22Rv1 (cell line): ENCODE data around the gene TMEM212.
"Not testable (repeated sequence)": the region's sequence is repeated elsewhere in the genome, so short reads cannot be mapped to it uniquely, and the experiment has no call there.

Source experiments
- H3K27ac ChIP-seq: fragments of 450-650 bp; 2 replicates; pipeline ENCODE4 v1.5.1; 2017
- ZFX ChIP-seq: fragments of 450-650 bp; IDR thresholded peaks from 2 replicates; pipeline ENCODE4 v1.6.1; 2017; ENCODE audit warnings: antibody characterized with exemption, borderline replicate concordance
- TF ChIP-seq, protein P1 (sequence below): fragments of 450-650 bp; IDR thresholded peaks from 2 replicates; pipeline ENCODE4 v1.5.1; 2017; ENCODE audit warnings: mild to moderate bottlenecking

Gene TMEM212

DNA sequence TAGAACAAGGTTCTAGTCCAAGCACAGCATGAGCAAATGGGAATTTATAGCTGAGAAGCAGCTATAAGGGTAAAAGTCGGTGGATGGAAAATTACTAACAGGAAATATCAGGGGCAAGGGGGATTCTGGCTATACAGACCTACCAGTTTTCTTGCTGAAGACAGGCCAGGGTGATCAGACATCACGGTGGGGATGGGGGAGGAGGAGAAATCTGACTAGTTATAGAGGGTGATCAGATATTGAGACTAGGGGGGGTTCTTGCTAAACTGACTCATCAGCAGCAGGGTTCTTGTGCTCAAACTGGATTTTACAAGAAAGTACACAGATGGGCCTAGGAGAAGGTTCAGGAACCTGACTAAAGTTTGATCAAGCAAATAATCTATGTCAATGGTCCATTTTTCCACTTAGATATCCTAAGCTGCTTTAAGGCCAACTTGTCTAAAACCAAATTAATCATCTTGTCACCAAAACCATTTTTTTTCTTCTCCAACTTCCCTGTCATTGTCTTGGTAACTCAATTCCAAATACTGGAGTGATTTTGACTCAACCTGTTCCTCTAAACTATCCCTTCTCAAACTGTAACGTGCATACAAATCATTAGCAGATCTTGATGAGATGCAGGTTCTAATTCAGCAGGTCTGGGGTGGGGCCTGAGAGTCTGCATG is 4.6 kb downstream of the TMEM212 start:
- H3K27ac ChIP-seq, result no peak overlapping the region
- TF ChIP-seq, protein P1, sequence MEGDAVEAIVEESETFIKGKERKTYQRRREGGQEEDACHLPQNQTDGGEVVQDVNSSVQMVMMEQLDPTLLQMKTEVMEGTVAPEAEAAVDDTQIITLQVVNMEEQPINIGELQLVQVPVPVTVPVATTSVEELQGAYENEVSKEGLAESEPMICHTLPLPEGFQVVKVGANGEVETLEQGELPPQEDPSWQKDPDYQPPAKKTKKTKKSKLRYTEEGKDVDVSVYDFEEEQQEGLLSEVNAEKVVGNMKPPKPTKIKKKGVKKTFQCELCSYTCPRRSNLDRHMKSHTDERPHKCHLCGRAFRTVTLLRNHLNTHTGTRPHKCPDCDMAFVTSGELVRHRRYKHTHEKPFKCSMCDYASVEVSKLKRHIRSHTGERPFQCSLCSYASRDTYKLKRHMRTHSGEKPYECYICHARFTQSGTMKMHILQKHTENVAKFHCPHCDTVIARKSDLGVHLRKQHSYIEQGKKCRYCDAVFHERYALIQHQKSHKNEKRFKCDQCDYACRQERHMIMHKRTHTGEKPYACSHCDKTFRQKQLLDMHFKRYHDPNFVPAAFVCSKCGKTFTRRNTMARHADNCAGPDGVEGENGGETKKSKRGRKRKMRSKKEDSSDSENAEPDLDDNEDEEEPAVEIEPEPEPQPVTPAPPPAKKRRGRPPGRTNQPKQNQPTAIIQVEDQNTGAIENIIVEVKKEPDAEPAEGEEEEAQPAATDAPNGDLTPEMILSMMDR, result no peak
- no peak for TF ChIP-seq ZFX

DNA sequence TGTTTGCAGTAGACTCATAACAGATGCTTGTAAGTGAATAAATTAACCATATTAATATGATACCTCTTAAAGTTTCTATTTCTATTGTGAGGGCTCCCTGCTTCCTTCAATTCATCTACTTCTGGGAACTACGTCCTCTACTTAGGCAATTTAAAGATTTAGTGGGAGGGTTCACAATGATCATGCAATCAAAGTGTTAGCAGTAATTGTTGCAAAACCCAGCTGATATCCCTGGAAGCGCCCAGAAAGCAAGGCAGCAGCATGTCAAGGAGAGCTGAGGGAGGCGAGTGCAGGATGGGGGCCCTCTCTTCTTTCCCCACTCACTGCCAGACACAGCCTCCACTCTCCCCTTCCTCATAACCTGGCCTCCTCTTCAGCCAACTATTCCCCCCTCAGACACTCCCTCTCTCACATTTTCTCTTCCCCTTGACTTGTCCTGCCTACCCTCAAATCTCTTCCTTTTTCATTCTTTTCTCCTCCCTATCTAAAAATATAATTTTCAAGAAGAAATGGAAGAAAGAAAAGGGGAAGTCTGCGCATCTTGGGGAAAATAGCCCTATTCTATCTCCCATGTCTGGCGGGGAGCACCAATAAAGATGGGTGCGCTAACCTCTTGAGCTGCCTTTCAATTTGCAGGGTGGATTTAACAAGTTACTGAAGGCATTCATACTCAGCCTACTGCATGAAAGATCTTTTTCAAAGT is 6.6 kb downstream of the TMEM212 start:
- H3K27ac ChIP-seq, result no peak overlapping the region
- TF ChIP-seq, protein P1, result no peak
- TF ChIP-seq ZFX, result no peak

DNA sequence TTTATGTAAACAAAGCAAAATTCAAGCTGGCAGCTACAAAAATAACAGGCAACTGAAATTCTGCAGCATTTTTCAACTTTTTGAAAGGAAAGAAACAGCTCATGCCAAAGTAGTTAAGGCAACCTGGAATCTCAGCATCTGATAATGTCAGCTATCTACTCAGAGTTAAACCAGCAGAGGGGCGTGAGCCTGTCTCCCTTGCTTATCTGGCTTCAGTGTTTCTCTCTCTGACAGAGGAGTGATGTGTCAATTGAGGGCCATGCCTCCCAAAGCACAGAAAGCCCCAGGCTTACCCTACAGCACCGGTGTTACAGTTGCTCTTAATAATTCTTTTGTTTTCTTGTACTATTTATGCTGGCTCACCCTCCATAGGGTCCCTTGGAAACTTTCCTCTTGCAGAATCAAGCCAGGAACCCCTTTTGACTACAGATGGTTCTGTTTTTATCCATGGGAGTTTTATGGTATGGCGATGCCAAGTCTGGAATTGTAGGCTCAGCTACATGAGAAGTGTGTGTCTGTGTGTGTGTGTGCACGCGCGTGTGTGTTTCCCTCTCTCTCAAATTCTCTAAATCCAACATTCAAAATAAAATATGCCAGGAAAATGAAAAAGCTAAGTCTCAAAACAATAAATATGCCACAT is 7.3 kb downstream of the TMEM212 start:
- no peak overlapping the region for H3K27ac ChIP-seq
- TF ChIP-seq, protein P1, result no peak
- no peak for TF ChIP-seq ZFX

DNA sequence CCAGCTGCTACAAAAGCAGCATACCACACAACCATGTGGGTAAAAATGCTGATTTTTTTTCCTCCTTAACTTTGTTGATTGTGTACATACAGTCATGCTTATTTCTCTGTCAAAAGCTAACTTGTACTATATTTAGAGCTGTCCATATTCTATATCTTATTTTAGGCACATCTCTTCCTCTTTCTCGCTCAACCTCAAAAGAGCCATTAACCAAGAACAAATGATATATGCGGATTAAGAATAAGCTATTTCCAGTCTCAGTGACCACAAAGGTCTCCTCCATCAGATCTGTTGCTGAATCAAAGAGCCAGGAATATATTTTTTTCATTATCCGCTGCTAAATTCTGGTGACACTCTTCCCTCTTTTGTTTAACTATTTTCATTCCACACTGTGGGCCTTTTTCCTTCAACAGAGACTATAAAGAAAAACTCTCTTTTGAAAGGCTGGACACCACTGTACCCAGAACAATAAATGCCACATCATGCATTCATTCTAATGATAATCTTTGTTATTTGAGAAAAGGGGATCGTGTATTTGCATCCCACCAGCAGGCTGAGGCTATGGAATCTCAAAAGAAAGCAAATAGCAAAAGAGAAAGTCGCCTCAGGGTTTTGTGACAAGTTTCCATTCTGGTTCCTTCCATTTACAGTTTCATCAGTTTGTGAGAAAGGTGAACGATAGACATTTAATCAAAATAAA is 8.0 kb downstream of the TMEM212 start:
- no peak overlapping the region for H3K27ac ChIP-seq
- TF ChIP-seq, protein P1, result no peak
- TF ChIP-seq ZFX, result no peak

DNA sequence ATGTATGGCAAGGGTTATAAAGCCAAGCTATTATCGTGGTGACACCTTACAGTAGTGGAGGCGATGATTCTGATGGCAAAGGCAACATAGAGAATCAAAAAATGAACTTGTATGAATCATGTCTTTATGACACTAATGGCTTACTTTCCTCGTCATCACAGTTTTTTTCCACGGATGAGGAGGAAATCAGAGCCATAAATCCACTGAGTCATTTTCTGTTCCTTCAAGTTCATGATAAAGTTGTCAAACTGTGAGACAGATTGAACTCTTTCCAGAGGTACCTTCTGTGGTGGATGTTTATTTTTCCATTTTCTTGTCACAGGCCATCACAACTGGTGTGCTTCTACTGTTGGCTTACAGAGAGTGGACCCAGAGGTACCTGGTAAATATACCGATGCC is 8.5 kb downstream of the TMEM212 start:
- H3K27ac ChIP-seq, result no peak overlapping the region
- TF ChIP-seq, protein P1, result no peak
- TF ChIP-seq ZFX, result no peak

DNA sequence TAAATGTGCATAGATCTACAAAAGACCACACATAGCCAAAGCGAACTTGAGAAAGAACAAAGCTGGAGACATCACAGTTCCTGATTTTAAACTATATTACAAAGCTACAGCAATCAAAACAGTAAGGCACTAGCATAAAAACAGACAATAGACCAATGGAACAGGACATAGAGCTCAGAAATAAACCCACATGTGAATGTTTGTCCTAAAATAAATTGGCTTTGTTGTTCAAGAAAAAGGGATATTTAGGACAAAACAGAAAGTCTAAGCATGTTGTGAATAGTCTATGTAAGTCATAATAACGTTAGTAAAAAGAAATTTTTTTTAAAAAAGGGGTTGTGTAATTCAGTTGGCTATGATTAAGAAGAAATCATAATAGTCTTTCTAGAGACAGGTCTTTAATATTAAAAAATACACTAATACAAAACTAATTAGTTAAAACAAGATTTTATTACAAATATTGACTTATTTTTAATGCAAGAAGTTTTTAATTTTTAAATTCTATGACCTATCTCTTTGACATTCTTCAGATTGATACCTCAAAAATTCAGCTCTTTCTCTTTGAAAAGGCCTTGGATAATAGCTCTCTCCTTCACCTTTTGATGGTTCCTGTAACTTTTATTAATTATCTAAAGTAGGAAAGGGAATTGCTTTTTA is 11.6 kb downstream of the TMEM212 start:
- H3K27ac ChIP-seq, result no peak overlapping the region
- TF ChIP-seq, protein P1, result no peak

DNA sequence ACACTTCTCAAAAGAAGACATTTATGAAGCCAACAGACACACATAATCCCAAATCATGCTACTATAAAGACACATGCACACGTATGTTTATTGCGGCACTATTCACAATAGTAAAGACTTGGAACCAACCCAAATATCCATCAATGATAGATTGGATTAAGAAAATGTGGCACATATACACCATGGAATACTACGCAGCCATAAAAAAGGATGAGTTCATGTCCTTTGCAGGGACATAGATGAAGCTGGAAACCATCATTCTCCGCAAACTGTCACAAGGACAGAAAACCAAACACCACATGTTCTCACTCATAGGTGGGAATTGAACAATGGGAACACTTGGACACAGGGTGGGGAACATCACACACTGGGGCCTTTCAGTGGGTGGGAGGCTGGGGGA is 15.6 kb downstream of the TMEM212 start:
- H3K27ac ChIP-seq, result not testable (repeated sequence)
